Measurements from ENCODE around the gene NRP1. TPM values are rescaled to one million over a fixed set of nuclear protein-coding genes. Genes with fewer than 3 reads are reported as not detected.

Gene NRP1
- polyA plus RNA-seq, 2 of the 4 experiments (the other 2 are of a cell fraction) = 121 to 259 TPM

- peak overlapping the region; percentile 75 to 89 for H3K27ac ChIP-seq
- H3K4me2 ChIP-seq = peak overlapping the region; percentile 68
- DNase-seq (ENCODE audit: low read depth in 1 of 2, low spot score in 1 of 2) (no peak), FAIRE-seq (peak; percentile 73), ATAC-seq (no peak)
- TF ChIP-seq ZSCAN20 (CRISPR knock-in tag; IDR thresholded peaks at IDR 0.05) (no peak), ATOH8 (CRISPR knock-in tag; IDR thresholded peaks at IDR 0.05; ENCODE audit: low read depth) (no peak), HEYL (CRISPR knock-in tag; IDR thresholded peaks at IDR 0.05) (no peak)
- H3K4me3 ChIP-seq = no peak overlapping the region
- ChIA-PET CTCF (interaction anchor here (1.2 kb wide), 1 partner anchor 1345 kb away, joined by 3 read pairs; no protein-coding TSS in a partner anchor), POLR2A (no interaction called here)
- WGBS (ENCODE audit: missing lambda C conversion rate) = 82% methylated on average over 14 of the region's 14 CpGs
- peaks cover 60% of the 10 kb centered on the region for H3K4me1 ChIP-seq
- no peaks in the 10 kb centered on the region for H3K9me3 ChIP-seq
Observed at GRCh38 chr10:33293531-33294170, 40.8 kb downstream of the NRP1 start.

- POLR2A ChIA-PET = no interaction called here
- Histone ChIP-seq H3K4me3 (no peak overlapping the region), H3K27ac (peak overlapping the region; percentile 75 to 89), H3K9me3 (no peaks in the 10 kb centered on the region), H3K4me2 (peak overlapping the region; percentile 68), H3K4me1 (peaks cover 60% of the 10 kb centered on the region)
- no peak for FAIRE-seq
- no peak for ATAC-seq
- DNase-seq (ENCODE audit: low read depth in 1 of 2, low spot score in 1 of 2) = no peak
- no peak for TF ChIP-seq NPAS2 (CRISPR knock-in tag; IDR thresholded peaks at IDR 0.05; ENCODE audit: borderline replicate concordance)
- no peak for TF ChIP-seq RARB (CRISPR knock-in tag; IDR thresholded peaks at IDR 0.05)
- TF ChIP-seq KDM1A (IDR thresholded peaks at IDR 0.05; ENCODE audit: low read depth) = no peak
- TF ChIP-seq BCL3 (IDR thresholded peaks at IDR 0.05) = no peak
- no peak for TF ChIP-seq ATOH8 (CRISPR knock-in tag; IDR thresholded peaks at IDR 0.05; ENCODE audit: low read depth)
- TF ChIP-seq GATA3 (IDR thresholded peaks at IDR 0.05; ENCODE audit: borderline replicate concordance) = no peak
- no peak for TF ChIP-seq POLR2AphosphoS2 (conservative IDR thresholded peaks at IDR 0.05; ENCODE audit: low read length)
- TF ChIP-seq PHF8 (IDR thresholded peaks at IDR 0.05; ENCODE audit: borderline replicate concordance, low read depth) = no peak
- no peak for TF ChIP-seq ZSCAN20 (CRISPR knock-in tag; IDR thresholded peaks at IDR 0.05)
- TF ChIP-seq JUN (IDR thresholded peaks at IDR 0.05) = no peak
- no peak for TF ChIP-seq MAFK (IDR thresholded peaks at IDR 0.05; ENCODE audit: partially characterized antibody)
- no peak for TF ChIP-seq TFCP2L1 (CRISPR knock-in tag; IDR thresholded peaks at IDR 0.05)
- TF ChIP-seq EHF (CRISPR knock-in tag; IDR thresholded peaks at IDR 0.05) = no peak
- TF ChIP-seq RFX5 (IDR thresholded peaks at IDR 0.05) = no peak
- whole genome bisulfite sequencing (ENCODE audit: missing lambda C conversion rate) = 92% methylated on average over 3 of the region's 3 CpGs
- CTCF ChIA-PET = interaction anchor here (1.2 kb wide), 1 partner anchor 1346 kb away, joined by 3 read pairs; no protein-coding TSS in a partner anchor
Observed at GRCh38 chr10:33293076-33293475, 41.4 kb downstream of the NRP1 start.

GRCh38 chr10:33291053-33291592 is 43.3 kb downstream of the NRP1 start:
- no peak for FAIRE-seq
- peak overlapping the region; percentile 11; the same call in 2 of the 3 replicates for H3K4me3 ChIP-seq
- ChIA-PET CTCF (interaction anchor here (0.7 to 2.6 kb wide), 7 partner anchors 17 to 98 kb away, joined by 3 to 10 read pairs (median 3); no protein-coding TSS in a partner anchor), POLR2A (interaction anchor here (1.4 kb wide), 1 partner anchor 18 kb away, joined by 5 read pairs; no protein-coding TSS in a partner anchor)
- peak; percentile 75 to 80; a peak in 5 of 6 replicates for ATAC-seq
- H3K27ac ChIP-seq = peak overlapping the region; percentile 75 to 89
- peaks cover 78% of the 10 kb centered on the region for H3K4me1 ChIP-seq
- H3K9me3 ChIP-seq = no peaks in the 10 kb centered on the region
- H3K4me2 ChIP-seq = peak overlapping the region; percentile 68
- peak; percentile 60 to 63 for DNase-seq (ENCODE audit: low read depth in 1 of 2, low spot score in 1 of 2)
- 2% methylated on average over 5 of the region's 5 CpGs for WGBS (ENCODE audit: missing lambda C conversion rate)
- TF ChIP-seq HOXA7 (CRISPR knock-in tag; IDR thresholded peaks at IDR 0.05) (no peak), CEBPB (IDR thresholded peaks at IDR 0.05) (peak; percentile 25 to 89; a peak in 3 of 4 replicates), RARB (CRISPR knock-in tag; IDR thresholded peaks at IDR 0.05) (no peak), JUNB (IDR thresholded peaks at IDR 0.05) (peak; percentile 82), KDM1A (IDR thresholded peaks at IDR 0.05; ENCODE audit: low read depth) (no peak), EHMT2 (IDR thresholded peaks at IDR 0.05; ENCODE audit: low read depth) (no peak), ELK1 (IDR thresholded peaks at IDR 0.05; ENCODE audit: low read depth, low read length) (no peak), ZFP36 (IDR thresholded peaks at IDR 0.05; ENCODE audit: borderline replicate concordance, partially characterized antibody) (no peak), EP300 (IDR thresholded peaks at IDR 0.05) (peak in 1 of 2 experiments; percentile 56; a peak in 1 of 5 replicates), ZC3H11A (IDR thresholded peaks at IDR 0.05) (no peak), CBX8 (IDR thresholded peaks at IDR 0.05) (no peak), SREBF2 (IDR thresholded peaks at IDR 0.05) (no peak), TP53 (CRISPR knock-in tag; IDR thresholded peaks at IDR 0.05) (no peak), USF2 (IDR thresholded peaks at IDR 0.05) (no peak), TFCP2L1 (CRISPR knock-in tag; IDR thresholded peaks at IDR 0.05) (no peak), ATOH8 (CRISPR knock-in tag; IDR thresholded peaks at IDR 0.05; ENCODE audit: low read depth) (no peak), EHF (CRISPR knock-in tag; IDR thresholded peaks at IDR 0.05) (no peak)
